Transverse colon (tissue), 4 donors: Measurements from ENCODE around the gene TRIM54.

Experiments
- POLR2A ChIP-seq: fragments of 450-650 bp; IDR thresholded peaks from one replicate; pipeline ENCODE4 v1.6.1; 2016; ENCODE audit warnings: antibody characterized with exemption, mild to moderate bottlenecking, moderate library complexity
- POLR2AphosphoS5 ChIP-seq, 3 donors: sonication (generic); formaldehyde crosslinking; IDR thresholded peaks; one replicate each; pipeline ENCODE4 v1.6.1; 2016; ENCODE audit warnings: antibody characterized with exemption in 3 of 3
- TF ChIP-seq, protein P1 (sequence below), 5 experiments: fragments of 200-600 bp in 3 of 5; fragments of 450-650 bp in 2 of 5; sonication (generic) in 3 of 5; IDR thresholded peaks; 1 replicate in 2 of 5; 2 replicates in 3 of 5; pipeline ENCODE4 v1.5.1; 2016 to 2017; ENCODE audit warnings: antibody characterized with exemption in 5 of 5, inconsistent platforms in 3 of 5, mild to moderate bottlenecking in 2 of 5, moderate library complexity in 1 of 5

DNA sequence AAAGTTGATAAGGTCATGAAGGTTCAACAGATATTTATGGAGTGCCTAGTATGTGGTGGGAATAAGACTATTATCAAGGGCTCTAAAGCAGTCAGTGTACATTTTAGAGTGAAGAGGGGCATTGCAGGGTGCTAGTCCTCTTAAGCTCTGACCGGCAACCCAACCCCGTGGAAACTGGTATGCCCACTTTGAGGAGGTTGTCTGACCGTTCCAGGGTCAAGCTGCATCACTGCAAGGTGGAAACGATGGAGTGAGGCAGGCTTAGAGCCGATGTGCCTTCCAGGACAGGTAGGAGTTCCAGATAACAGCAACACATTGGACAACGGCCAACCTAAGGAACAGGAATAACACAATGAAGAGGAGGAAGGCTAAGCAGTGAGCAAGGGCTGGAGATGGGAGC, 27.4 kb downstream of the TRIM54 start:
- TF ChIP-seq, protein P1, sequence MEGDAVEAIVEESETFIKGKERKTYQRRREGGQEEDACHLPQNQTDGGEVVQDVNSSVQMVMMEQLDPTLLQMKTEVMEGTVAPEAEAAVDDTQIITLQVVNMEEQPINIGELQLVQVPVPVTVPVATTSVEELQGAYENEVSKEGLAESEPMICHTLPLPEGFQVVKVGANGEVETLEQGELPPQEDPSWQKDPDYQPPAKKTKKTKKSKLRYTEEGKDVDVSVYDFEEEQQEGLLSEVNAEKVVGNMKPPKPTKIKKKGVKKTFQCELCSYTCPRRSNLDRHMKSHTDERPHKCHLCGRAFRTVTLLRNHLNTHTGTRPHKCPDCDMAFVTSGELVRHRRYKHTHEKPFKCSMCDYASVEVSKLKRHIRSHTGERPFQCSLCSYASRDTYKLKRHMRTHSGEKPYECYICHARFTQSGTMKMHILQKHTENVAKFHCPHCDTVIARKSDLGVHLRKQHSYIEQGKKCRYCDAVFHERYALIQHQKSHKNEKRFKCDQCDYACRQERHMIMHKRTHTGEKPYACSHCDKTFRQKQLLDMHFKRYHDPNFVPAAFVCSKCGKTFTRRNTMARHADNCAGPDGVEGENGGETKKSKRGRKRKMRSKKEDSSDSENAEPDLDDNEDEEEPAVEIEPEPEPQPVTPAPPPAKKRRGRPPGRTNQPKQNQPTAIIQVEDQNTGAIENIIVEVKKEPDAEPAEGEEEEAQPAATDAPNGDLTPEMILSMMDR (IDR thresholded peaks at IDR 0.05): no peak
- no peak for TF ChIP-seq POLR2AphosphoS5 (IDR thresholded peaks at IDR 0.05)
- TF ChIP-seq POLR2A: no peak
